ENCODE measurements around the gene TMIE.

The TMIE gene

DNA sequence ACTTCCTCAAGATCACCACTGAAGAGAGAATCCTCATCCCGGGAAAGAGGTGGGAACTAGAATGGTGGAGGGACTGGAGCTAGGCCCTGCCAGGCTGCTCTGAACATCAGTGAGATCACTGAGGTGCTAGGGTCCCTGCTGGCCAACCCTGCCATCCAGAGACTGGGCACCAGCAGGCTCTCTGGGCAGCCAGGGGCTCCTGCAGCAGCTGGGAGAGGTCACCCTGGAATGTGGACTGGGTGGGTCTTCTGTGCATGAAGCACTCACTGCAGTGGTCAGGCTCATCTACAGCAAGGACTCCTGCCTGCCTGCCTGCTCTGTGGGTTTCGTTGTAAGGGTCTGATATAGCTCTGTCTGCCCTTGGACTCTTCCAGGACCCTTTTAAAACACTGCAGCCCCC lies 32.6 kb upstream of the TMIE start:
- DNase-seq (ENCODE audit: low read depth), result no peak
- TF ChIP-seq, protein P1, sequence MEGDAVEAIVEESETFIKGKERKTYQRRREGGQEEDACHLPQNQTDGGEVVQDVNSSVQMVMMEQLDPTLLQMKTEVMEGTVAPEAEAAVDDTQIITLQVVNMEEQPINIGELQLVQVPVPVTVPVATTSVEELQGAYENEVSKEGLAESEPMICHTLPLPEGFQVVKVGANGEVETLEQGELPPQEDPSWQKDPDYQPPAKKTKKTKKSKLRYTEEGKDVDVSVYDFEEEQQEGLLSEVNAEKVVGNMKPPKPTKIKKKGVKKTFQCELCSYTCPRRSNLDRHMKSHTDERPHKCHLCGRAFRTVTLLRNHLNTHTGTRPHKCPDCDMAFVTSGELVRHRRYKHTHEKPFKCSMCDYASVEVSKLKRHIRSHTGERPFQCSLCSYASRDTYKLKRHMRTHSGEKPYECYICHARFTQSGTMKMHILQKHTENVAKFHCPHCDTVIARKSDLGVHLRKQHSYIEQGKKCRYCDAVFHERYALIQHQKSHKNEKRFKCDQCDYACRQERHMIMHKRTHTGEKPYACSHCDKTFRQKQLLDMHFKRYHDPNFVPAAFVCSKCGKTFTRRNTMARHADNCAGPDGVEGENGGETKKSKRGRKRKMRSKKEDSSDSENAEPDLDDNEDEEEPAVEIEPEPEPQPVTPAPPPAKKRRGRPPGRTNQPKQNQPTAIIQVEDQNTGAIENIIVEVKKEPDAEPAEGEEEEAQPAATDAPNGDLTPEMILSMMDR (IDR thresholded peaks at IDR 0.05; ENCODE audit: low read depth, low read length, missing control alignments), result no peak
- in situ Hi-C loops (cut with HindIII; ENCODE audit: low sequenced_read_pairs), result no loop called here
- H3K4me3 ChIP-seq (ENCODE audit: low read depth, low read length), result no peak overlapping the region

DNA sequence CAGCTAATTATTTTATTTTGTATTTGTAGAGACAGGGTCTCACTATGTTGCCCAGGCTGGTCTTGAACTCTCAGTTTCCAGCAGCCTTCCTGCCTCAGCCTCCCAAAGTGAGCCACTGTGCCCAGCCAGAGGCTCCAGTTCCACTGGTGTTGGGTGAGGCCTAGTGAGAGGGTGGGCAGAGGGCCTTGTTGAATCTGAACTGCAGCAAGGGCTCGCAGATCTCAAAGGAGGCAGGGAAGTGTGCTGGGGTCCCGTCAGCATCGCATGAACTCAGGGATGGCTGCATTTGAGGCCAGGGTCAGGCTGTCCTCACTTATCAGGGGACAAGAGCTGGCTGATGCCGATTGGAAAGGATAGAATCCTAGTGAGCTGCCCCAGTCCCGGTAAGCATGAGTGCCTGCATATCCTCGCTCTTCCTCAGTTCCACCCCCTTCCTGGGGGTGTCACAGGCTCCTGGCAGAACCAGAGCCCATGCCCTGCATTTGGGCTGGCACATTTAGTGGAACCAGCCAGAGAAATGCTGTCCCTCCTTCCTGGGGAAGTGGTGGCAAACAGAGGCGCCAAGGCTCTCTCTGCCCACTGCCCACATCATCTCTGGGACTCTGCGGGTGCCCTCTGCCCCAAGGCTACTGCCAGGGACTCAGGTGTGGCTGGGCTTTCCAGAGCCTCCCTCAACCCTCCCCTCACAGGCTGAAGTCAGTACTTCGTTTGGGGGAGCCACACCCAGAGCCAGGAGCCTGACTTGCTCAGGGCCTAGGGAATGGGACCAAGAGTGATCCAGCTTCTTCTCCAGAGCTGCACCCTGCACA lies 31.8 kb upstream of the TMIE start:
- H3K4me3 ChIP-seq (ENCODE audit: low read depth, low read length), result no peak overlapping the region
- DNase-seq (ENCODE audit: low read depth), result no peak
- TF ChIP-seq, protein P1 (IDR thresholded peaks at IDR 0.05; ENCODE audit: low read depth, low read length, missing control alignments), result no peak
- in situ Hi-C loops (cut with HindIII; ENCODE audit: low sequenced_read_pairs), result no loop called here

DNA sequence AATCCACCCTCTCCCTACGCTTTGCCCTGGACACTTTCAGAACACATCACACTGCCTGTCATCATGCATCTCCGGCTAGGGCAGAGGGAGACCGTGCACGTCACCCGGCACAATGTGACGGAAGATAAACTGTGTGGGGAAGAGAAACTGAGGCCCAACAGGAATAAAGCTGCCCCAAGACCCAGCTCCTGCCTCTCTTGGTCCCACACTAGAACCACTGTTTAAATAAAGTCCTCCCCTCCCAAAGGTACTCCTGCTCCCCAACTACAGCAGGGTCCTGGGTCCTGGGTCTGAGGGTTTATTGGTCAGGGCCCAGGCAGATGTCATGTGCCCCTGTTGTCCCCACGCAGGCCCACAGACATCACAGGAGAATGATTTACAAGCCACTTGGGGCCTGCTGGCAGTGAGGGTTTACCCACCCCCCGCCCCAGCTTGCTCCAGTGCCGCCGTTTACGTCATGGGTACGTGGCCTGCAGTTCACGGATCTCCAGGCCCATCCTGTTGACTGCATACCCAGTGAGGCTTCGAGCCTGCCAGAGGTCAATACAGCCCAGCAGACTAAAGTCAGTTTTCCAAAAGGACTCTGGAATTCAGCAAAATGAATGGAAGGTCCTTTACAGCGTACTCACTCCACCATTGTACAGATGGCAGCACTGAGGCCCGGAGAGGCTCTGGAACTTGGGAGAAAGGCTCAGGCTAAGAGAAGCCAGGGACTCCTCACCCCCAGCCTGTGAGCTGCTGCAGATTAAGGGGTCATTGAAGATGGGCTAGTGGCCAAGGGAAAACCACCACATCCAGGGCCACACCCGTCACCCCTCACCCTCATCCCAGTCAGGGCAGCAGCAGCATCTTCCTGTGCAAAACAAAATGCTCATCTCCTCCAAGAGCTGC lies 30.9 kb upstream of the TMIE start:
- TF ChIP-seq, protein P1 (IDR thresholded peaks at IDR 0.05; ENCODE audit: low read depth, low read length, missing control alignments), result no peak
- in situ Hi-C loops (cut with HindIII; ENCODE audit: low sequenced_read_pairs), result no loop called here
- DNase-seq (ENCODE audit: low read depth), result no peak
- no peak overlapping the region for H3K4me3 ChIP-seq (ENCODE audit: low read depth, low read length)

DNA sequence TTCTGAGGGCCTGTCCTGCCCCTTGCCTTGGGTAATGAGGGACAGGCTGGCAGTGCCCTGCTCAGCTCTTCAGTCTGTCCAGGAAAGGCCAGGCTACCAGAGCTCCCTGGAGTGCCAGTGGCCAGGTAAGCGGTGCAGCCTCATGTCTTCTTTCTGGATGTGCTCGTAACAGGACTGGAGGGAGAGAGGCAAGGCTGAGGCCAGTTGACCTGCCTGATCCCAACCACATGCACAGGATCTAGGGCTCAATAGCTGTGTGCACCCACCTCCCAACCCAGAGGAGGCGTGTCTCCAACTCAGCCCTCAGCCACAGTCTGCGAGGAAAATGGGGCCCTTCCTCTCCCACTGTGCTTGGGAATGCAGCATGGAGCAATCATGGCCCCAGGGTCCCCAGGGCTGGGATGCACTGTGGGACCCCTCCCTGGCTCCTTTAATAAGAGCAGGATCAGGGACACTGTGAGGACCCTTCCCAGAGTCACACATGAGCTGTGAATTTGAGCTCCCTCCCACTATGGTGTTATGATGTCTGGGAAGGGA lies 30.2 kb upstream of the TMIE start:
- in situ Hi-C loops (cut with HindIII; ENCODE audit: low sequenced_read_pairs), result no loop called here
- H3K4me3 ChIP-seq (ENCODE audit: low read depth, low read length), result no peak overlapping the region
- TF ChIP-seq, protein P1 (IDR thresholded peaks at IDR 0.05; ENCODE audit: low read depth, low read length, missing control alignments), result no peak
- no peak for DNase-seq (ENCODE audit: low read depth)

DNA sequence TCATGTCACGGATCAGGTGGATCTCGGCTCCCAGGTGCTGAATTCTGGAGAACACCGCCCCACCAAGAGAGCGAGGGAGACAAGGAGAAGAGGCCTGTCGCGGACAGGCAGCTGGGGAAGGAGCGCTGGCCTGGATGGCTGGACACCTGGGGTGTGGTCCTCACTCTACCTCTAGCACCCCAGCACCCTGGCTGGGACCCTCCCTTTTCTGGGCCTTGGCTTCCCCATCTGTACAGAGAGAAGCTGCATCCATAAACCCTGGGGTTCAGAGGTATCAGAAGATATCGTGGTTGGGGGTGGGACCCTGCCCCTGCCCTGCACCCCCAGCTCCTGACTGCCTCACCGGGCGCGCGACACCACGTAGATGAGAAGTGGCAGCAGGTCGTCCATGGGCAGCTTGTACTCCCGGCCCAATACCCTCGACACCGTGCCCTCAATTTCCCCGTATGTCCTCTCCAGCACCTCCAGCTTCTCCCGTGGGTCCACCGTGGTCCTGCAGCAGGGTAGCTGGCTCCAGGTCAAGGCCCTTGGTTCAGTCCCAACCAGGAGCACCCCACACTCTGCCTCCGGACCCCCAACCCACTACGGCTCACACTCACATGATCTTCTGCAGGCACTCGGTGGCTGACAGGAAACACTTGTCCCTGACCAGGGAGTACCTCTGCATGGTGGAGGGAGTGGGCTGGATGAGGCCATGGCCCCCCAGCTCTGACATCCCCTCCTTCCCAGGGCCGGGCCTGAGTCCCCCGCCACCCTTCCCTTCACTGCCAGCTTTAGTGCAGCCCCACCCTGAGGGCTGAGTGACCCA lies 29.4 kb upstream of the TMIE start:
- no peak for DNase-seq (ENCODE audit: low read depth)
- TF ChIP-seq, protein P1 (IDR thresholded peaks at IDR 0.05; ENCODE audit: low read depth, low read length, missing control alignments), result no peak
- H3K4me3 ChIP-seq (ENCODE audit: low read depth, low read length), result no peak overlapping the region
- in situ Hi-C loops (cut with HindIII; ENCODE audit: low sequenced_read_pairs), result no loop called here

DNA sequence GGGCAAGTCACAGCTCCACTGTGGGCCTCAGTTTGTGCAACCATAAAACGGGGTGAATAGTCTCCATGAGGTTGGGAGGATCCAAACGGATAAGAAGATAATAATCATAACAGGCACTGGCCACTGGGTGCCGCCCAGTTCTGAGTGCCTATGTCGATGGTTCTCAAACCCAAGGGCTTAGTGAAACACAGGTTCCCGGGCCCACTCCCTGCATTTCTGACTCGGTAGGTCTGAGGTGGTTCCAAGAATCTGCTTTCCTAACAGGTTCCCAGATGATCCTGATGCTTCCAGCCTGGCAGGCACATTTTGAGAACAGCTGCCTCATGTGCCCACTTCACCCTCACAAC lies 28.9 kb upstream of the TMIE start:
- TF ChIP-seq, protein P1 (IDR thresholded peaks at IDR 0.05; ENCODE audit: low read depth, low read length, missing control alignments), result no peak
- H3K4me3 ChIP-seq (ENCODE audit: low read depth, low read length), result no peak overlapping the region
- in situ Hi-C loops (cut with HindIII; ENCODE audit: low sequenced_read_pairs), result no loop called here
- no peak for DNase-seq (ENCODE audit: low read depth)
